ENCODE data around the gene KDM5B.

Gene KDM5B

DNA sequence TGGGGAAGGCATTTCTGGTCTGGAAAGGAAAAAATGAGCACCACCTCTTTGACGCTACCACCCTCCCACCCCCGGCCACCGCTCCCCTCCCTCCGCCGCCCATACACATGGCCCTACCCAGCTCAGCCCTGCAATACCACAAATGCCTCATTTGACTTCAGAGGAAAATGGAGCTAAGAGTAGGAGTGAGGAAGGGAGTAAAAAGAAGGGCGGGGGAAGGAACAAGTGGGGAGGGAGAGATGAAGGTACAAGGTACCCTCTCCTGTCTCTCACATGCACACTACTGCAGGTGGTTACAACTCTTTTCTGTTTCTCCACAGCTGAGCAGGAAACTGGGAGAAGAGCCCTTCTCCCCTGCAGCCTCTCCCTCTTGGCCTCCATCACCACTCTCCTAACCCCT, 105.0 kb downstream of the KDM5B start:
- H3K27me3 ChIP-seq (ENCODE audit: insufficient read depth, insufficient read length): peaks cover under 1% of the 10 kb centered on the region
- no peaks in the 10 kb centered on the region for H3K9me3 ChIP-seq (ENCODE audit: insufficient read depth, low read length)
- no peak for DNase-seq (ENCODE audit: low read depth, low spot score)
- TF ChIP-seq YY1 (IDR thresholded peaks at IDR 0.05; ENCODE audit: insufficient read depth, insufficient read length) (no peak), SUZ12 (IDR thresholded peaks at IDR 0.05; ENCODE audit: extremely low read depth, insufficient read depth, insufficient read length) (no peak), ZNF274 (IDR thresholded peaks at IDR 0.05; ENCODE audit: low read depth, low read length) (no peak)
- H3K36me3 ChIP-seq (ENCODE audit: insufficient read depth, insufficient read length, low read length): no peaks in the 10 kb centered on the region
- H3K9ac ChIP-seq (ENCODE audit: insufficient read length, low read depth): no peak overlapping the region
- H3K4me1 ChIP-seq (ENCODE audit: insufficient read depth, insufficient read length): peaks cover 2% of the 10 kb centered on the region
- no peak overlapping the region for H3K4me3 ChIP-seq (ENCODE audit: insufficient read length, low read depth)

DNA sequence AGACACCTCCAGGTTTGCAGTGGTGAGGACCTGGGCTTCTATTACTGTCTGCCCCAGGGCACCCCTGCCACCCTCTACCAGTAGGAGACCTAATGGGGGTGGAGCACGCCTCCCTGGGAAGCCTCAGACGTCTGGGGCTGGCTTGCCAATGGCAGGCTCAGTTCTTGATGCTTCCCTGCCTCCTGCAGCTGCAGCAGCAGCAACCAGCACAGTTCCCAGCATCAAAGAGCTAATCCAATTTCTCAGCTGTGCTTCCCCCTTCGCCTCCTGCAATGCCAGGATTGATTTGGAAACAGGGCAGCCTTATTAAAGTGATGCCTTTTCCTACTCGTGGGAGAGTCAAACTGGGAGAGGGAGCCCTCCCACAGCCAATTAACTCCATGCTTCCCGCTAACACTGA, 106.1 kb downstream of the KDM5B start:
- Histone ChIP-seq H3K4me1 (ENCODE audit: insufficient read depth, insufficient read length) (peaks cover 4% of the 10 kb centered on the region), H3K36me3 (ENCODE audit: insufficient read depth, insufficient read length, low read length) (no peaks in the 10 kb centered on the region), H3K27me3 (ENCODE audit: insufficient read depth, insufficient read length) (no peaks in the 10 kb centered on the region), H3K9me3 (ENCODE audit: insufficient read depth, low read length) (no peaks in the 10 kb centered on the region), H3K9ac (ENCODE audit: insufficient read length, low read depth) (no peak overlapping the region), H3K4me3 (ENCODE audit: insufficient read length, low read depth) (no peak overlapping the region)
- no peak for DNase-seq (ENCODE audit: low read depth, low spot score)
- TF ChIP-seq ZNF274 (IDR thresholded peaks at IDR 0.05; ENCODE audit: low read depth, low read length) (no peak), SUZ12 (IDR thresholded peaks at IDR 0.05; ENCODE audit: extremely low read depth, insufficient read depth, insufficient read length) (no peak)

DNA sequence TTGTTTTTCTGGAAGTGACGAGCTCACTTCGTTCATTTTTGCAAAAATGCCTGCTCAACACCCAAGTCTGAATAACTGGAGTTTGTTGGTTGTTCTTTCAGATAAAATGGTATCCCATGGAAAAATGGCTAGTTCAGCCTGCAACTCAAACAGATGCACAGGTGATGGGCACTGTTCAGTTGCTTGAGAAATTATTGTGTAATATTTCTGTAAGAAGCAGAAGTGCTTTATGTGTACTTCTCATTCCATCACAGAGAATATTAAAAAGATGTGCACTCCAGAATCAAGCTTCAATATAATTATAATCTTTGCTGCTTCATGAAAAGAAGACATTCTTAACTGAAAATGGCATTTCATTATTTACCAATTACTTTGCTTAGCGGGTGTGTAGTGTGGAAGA, 107.0 kb downstream of the KDM5B start:
- H3K4me3 ChIP-seq (ENCODE audit: insufficient read length, low read depth): no peak overlapping the region
- H3K9me3 ChIP-seq (ENCODE audit: insufficient read depth, low read length): no peaks in the 10 kb centered on the region
- no peaks in the 10 kb centered on the region for H3K27me3 ChIP-seq (ENCODE audit: insufficient read depth, insufficient read length)
- TF ChIP-seq YY1 (IDR thresholded peaks at IDR 0.05; ENCODE audit: insufficient read depth, insufficient read length) (no peak), SUZ12 (IDR thresholded peaks at IDR 0.05; ENCODE audit: extremely low read depth, insufficient read depth, insufficient read length) (no peak), ZNF274 (IDR thresholded peaks at IDR 0.05; ENCODE audit: low read depth, low read length) (no peak)
- no peak overlapping the region for H3K9ac ChIP-seq (ENCODE audit: insufficient read length, low read depth)
- peaks cover 4% of the 10 kb centered on the region for H3K4me1 ChIP-seq (ENCODE audit: insufficient read depth, insufficient read length)
- DNase-seq (ENCODE audit: low read depth, low spot score): no peak
- no peaks in the 10 kb centered on the region for H3K36me3 ChIP-seq (ENCODE audit: insufficient read depth, insufficient read length, low read length)

DNA sequence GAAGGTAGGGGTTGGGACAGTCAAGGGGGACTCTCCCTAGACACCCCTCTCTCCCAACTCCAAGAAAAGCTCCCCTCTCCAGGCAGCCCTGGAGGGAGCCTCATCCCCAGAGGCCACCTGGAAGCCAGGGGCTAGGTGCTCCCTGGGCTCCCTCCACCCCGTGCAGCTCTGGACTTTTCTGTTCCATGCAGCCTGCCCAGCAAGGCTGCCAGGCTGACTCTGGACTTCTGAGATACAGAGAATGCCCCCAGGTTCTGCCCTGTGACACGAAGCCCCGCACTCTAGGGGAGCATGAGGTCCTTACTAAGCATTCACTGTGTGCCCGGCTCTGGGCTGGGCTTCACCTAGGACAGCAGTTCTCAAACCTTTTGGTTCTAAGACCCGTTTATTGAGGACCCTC, 108.2 kb downstream of the KDM5B start:
- Histone ChIP-seq H3K4me1 (ENCODE audit: insufficient read depth, insufficient read length) (peaks cover 4% of the 10 kb centered on the region), H3K9me3 (ENCODE audit: insufficient read depth, low read length) (no peaks in the 10 kb centered on the region), H3K27me3 (ENCODE audit: insufficient read depth, insufficient read length) (no peaks in the 10 kb centered on the region), H3K4me3 (ENCODE audit: insufficient read length, low read depth) (no peak overlapping the region), H3K36me3 (ENCODE audit: insufficient read depth, insufficient read length, low read length) (no peaks in the 10 kb centered on the region), H3K9ac (ENCODE audit: insufficient read length, low read depth) (no peak overlapping the region)
- TF ChIP-seq SUZ12 (IDR thresholded peaks at IDR 0.05; ENCODE audit: extremely low read depth, insufficient read depth, insufficient read length) (no peak), YY1 (IDR thresholded peaks at IDR 0.05; ENCODE audit: insufficient read depth, insufficient read length) (no peak), ZNF274 (IDR thresholded peaks at IDR 0.05; ENCODE audit: low read depth, low read length) (no peak)
- DNase-seq (ENCODE audit: low read depth, low spot score): no peak

DNA sequence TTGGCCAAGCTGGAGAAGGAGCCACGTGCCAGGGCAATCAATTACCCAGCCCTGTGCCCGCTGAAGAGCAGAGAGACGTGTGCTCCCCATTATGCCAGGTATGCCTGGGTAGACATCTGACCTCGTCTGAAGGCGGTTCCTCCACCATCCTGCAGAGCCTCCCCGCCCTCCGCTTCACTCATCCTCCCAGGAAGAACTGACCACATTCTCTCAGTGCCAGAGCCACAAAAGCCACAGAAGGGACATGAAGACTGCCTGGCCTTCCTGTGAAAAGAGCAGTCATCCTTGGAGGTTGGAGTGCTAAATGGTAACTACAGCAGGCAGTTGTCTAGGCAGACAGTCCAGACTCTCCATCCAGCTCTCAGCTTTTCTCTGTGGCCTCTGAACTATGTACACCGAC, 109.9 kb downstream of the KDM5B start:
- Histone ChIP-seq H3K27me3 (ENCODE audit: insufficient read depth, insufficient read length) (no peaks in the 10 kb centered on the region), H3K4me3 (ENCODE audit: insufficient read length, low read depth) (no peak overlapping the region), H3K36me3 (ENCODE audit: insufficient read depth, insufficient read length, low read length) (no peaks in the 10 kb centered on the region), H3K9me3 (ENCODE audit: insufficient read depth, low read length) (no peaks in the 10 kb centered on the region), H3K9ac (ENCODE audit: insufficient read length, low read depth) (no peak overlapping the region), H3K4me1 (ENCODE audit: insufficient read depth, insufficient read length) (peaks cover 4% of the 10 kb centered on the region)
- TF ChIP-seq YY1 (IDR thresholded peaks at IDR 0.05; ENCODE audit: insufficient read depth, insufficient read length) (no peak), SUZ12 (IDR thresholded peaks at IDR 0.05; ENCODE audit: extremely low read depth, insufficient read depth, insufficient read length) (no peak), ZNF274 (IDR thresholded peaks at IDR 0.05; ENCODE audit: low read depth, low read length) (no peak)
- no peak for DNase-seq (ENCODE audit: low read depth, low spot score)

DNA sequence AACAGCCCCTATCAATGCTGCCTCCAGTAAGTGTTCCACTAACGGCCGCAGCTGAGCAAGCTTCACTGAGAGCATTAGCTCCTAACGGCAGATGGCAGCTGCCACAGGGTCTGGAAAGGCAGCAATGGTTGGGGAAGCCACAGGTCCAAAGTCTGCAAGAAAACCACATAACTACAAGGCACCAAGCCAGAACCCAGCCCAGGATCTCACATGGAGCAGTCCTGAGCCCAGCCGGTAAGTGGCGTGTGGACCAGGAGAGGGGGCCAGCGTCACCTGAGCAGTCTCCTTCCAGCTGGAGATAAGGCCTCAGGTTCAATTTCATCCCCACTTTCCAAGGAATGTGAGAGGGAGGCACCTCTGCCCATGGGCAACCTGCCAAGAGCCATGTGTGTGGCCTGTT, 111.2 kb downstream of the KDM5B start:
- TF ChIP-seq SUZ12 (IDR thresholded peaks at IDR 0.05; ENCODE audit: extremely low read depth, insufficient read depth, insufficient read length) (no peak), YY1 (IDR thresholded peaks at IDR 0.05; ENCODE audit: insufficient read depth, insufficient read length) (no peak), ZNF274 (IDR thresholded peaks at IDR 0.05; ENCODE audit: low read depth, low read length) (no peak)
- Histone ChIP-seq H3K4me1 (ENCODE audit: insufficient read depth, insufficient read length) (peaks cover 4% of the 10 kb centered on the region), H3K9ac (ENCODE audit: insufficient read length, low read depth) (no peak overlapping the region), H3K27me3 (ENCODE audit: insufficient read depth, insufficient read length) (no peaks in the 10 kb centered on the region), H3K9me3 (ENCODE audit: insufficient read depth, low read length) (no peaks in the 10 kb centered on the region), H3K36me3 (ENCODE audit: insufficient read depth, insufficient read length, low read length) (no peaks in the 10 kb centered on the region), H3K4me3 (ENCODE audit: insufficient read length, low read depth) (no peak overlapping the region)
- DNase-seq (ENCODE audit: low read depth, low spot score): no peak

DNA sequence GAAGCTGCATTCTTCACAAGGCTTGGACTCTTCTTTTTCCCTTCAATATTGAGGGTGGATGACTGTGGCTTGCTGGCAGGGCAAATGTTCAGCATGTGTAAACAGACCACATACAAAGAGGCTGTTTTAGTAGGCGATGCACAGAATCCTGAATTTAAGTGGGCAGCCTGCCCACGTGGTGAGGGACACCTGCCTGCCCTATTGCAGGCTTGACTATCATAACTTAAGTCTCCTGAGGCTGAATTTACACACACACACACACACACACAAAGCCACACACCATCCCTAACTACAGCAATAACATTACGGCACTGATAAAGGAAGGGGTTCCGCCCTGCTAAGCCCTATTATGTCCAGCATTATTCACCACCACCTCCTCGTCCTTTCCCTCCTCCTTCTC, 113.9 kb downstream of the KDM5B start:
- Histone ChIP-seq H3K4me1 (ENCODE audit: insufficient read depth, insufficient read length) (peaks cover 4% of the 10 kb centered on the region), H3K4me3 (ENCODE audit: insufficient read length, low read depth) (no peak overlapping the region), H3K9ac (ENCODE audit: insufficient read length, low read depth) (no peak overlapping the region), H3K9me3 (ENCODE audit: insufficient read depth, low read length) (no peaks in the 10 kb centered on the region), H3K36me3 (ENCODE audit: insufficient read depth, insufficient read length, low read length) (no peaks in the 10 kb centered on the region), H3K27me3 (ENCODE audit: insufficient read depth, insufficient read length) (no peaks in the 10 kb centered on the region)
- no peak for DNase-seq (ENCODE audit: low read depth, low spot score)
- TF ChIP-seq ZNF274 (IDR thresholded peaks at IDR 0.05; ENCODE audit: low read depth, low read length) (no peak), YY1 (IDR thresholded peaks at IDR 0.05; ENCODE audit: insufficient read depth, insufficient read length) (no peak), SUZ12 (IDR thresholded peaks at IDR 0.05; ENCODE audit: extremely low read depth, insufficient read depth, insufficient read length) (no peak)

Measured in NT2/D1 (cell line).